ENCODE results near the gene VASN. TPM values are rescaled to one million over a fixed set of nuclear protein-coding genes. Genes with fewer than 3 reads are reported as not detected.
A peak's percentile ranks its signal among the peaks of the same experiment; 100 is the strongest.

Gene VASN
- total RNA-seq, 2 experiments from 2014 or later, result not detected

GRCh38 chr16:4350787-4351659 is 20.6 kb upstream of the VASN start, which contains the start of gene PAM16:
TSS of gene PAM16 (minus strand) at chr16:4351321. CDS start at chr16:4351234, 87 bp downstream.
- Histone ChIP-seq H3K4me2 (ENCODE audit: low read length) (peak within 1 kb of the TSS; percentile 74), H4K20me1 (ENCODE audit: insufficient read depth, low read length) (peaks cover 5% of the 10 kb centered on the region), H3K9me3 (ENCODE audit: low read length) (no peaks in the 10 kb centered on the region), H3K4me1 (ENCODE audit: insufficient read depth, low read length, poor library complexity, severe bottlenecking) (peaks cover 18% of the 10 kb centered on the region), H3K36me3 (ENCODE audit: insufficient read depth, low read length) (peaks cover 34% of the 10 kb centered on the region), H3K9me2 (ENCODE audit: insufficient read depth, low read length) (no peaks in the 10 kb centered on the region), H2AFZ (ENCODE audit: low read length) (peak within 1 kb of the TSS; percentile 84; the same call in 1 of the 2 replicates), H3K79me2 (ENCODE audit: insufficient read depth, low read depth, low read length) (peaks cover 41% of the 10 kb centered on the region), H3K4me3 (ENCODE audit: low read depth, low read length, poor library complexity, severe bottlenecking) (peak within 1 kb of the TSS; percentile 99), H3K27ac (ENCODE audit: low read depth, low read length, poor library complexity, severe bottlenecking) (peak within 1 kb of the TSS; percentile 57)
- intact Hi-C loops (cut with micrococcal nuclease; ENCODE audit: unreplicated experiment), result no loop called here
- DNase-seq (ENCODE audit: low spot score), result peak; percentile 97
- TF ChIP-seq EZH2phosphoT487 (IDR thresholded peaks at IDR 0.05; ENCODE audit: borderline replicate concordance, low read depth, low read length), result no peak
- peak; percentile 23; the same call in 1 of the 2 replicates for TF ChIP-seq CTCF (conservative IDR thresholded peaks at IDR 0.05; ENCODE audit: low read length)
- no TSS peak for BruUV-seq (replicated peaks)
- ChIA-PET CTCF (ENCODE audit: unreplicated experiment) (interaction anchor here (0.6 to 1.3 kb wide), 3 partner anchors 10 to 98 kb away, joined by 3 read pairs; no protein-coding TSS in a partner anchor), POLR2A (interaction anchor here (0.5 to 0.6 kb wide), 2 partner anchors 190 to 1249 kb away, joined by 3 to 4 read pairs; no protein-coding TSS in a partner anchor)

- Histone ChIP-seq H3K36me3 (ENCODE audit: insufficient read depth, low read length) (peaks cover 32% of the 10 kb centered on the region), H3K4me1 (ENCODE audit: insufficient read depth, low read length, poor library complexity, severe bottlenecking) (peaks cover 18% of the 10 kb centered on the region), H3K9me2 (ENCODE audit: insufficient read depth, low read length) (no peaks in the 10 kb centered on the region), H3K9me3 (ENCODE audit: low read length) (no peaks in the 10 kb centered on the region), H2AFZ (ENCODE audit: low read length) (peak overlapping the region; percentile 84; the same call in 1 of the 2 replicates), H3K4me2 (ENCODE audit: low read length) (peak overlapping the region; percentile 62), H4K20me1 (ENCODE audit: insufficient read depth, low read length) (peaks cover 5% of the 10 kb centered on the region), H3K4me3 (ENCODE audit: low read depth, low read length, poor library complexity, severe bottlenecking) (peak overlapping the region; percentile 99), H3K27ac (ENCODE audit: low read depth, low read length, poor library complexity, severe bottlenecking) (peak overlapping the region; percentile 32), H3K79me2 (ENCODE audit: insufficient read depth, low read depth, low read length) (peaks cover 34% of the 10 kb centered on the region)
- TF ChIP-seq EZH2phosphoT487 (IDR thresholded peaks at IDR 0.05; ENCODE audit: borderline replicate concordance, low read depth, low read length), result no peak
- TF ChIP-seq CTCF (conservative IDR thresholded peaks at IDR 0.05; ENCODE audit: low read length), result no peak
- ChIA-PET CTCF (ENCODE audit: unreplicated experiment) (no interaction called here), POLR2A (no interaction called here)
- BruUV-seq (replicated peaks), result no TSS peak
- DNase-seq (ENCODE audit: low spot score), result no peak
- intact Hi-C loops (cut with micrococcal nuclease; ENCODE audit: unreplicated experiment), result no loop called here
Observed at GRCh38 chr16:4351880-4352279, 19.8 kb upstream of the VASN start.
